CD4-positive, alpha-beta T cell treated with Interleukin-1 beta for 1 hour (primary cell): ENCODE data around the gene ST6GAL1.
A peak's percentile ranks its signal among the peaks of the same experiment; 100 is the strongest.
"Not testable (repeated sequence)": the region's sequence is repeated elsewhere in the genome, so short reads cannot be mapped to it uniquely, and the experiment has no call there.

ENCODE experiments used
- DNase-seq, 2 donors: peaks; one replicate each; pipeline ENCODE4 v3.0.0-alpha.2; 2020 to 2022

ST6GAL1 gene

DNA sequence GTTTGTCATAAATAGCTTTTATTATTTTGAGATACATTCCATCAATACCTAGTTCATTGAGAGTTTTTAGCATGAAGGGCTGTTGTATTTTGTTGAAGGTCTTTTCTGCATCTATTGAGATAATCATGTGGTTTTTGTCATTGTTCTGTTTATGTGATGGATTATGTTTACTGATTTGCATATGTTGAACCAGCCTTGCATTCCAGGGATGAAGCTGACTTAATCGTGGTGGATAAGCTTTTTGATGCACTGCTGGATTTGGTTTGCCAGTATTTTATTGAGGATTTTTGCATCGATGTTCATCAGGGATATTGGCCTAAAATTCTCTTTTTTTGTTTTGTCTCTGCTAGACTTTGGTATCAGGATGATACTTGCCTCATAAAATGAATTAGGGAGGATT, 124.1 kb downstream of the ST6GAL1 start:
- not testable (repeated sequence) for DNase-seq

DNA sequence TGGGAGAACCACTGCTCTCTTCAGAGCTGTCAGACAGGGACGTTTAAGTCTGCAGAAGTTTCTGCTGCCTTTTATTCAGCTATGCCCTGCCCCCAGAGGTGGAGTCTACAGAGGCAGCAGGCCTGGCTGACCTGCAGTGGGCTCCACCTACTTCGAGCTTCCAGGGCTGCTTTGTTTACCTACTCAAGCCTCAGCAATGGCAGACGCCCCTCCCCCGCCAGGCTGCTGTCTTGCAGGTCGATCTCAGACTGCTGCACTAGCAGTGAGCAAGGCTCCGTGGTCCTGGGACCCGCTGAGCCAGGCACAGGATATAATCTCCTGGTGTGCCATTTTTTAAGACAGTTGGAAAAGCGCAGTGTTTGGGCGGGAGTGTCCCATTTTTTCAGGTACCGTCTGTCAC, 127.5 kb downstream of the ST6GAL1 start:
- DNase-seq, result not testable (repeated sequence)

DNA sequence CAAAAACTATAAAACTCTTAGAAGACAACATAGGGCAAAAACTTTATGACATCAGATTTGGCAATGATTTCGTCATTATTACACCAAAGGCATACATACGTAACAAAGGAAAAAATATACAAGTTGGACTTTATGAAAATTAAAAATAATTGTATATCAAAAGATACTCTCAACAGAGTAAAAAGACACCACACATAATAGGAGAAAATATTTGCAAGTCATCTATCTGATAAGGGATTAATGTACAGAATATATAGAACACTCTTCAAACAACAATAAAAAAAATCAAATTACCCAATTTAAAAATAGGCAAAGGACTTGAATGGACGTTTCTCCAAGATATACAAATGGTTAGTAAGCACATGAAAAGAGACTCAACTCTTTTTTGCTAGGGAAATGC, 131.4 kb downstream of the ST6GAL1 start:
- no peak for DNase-seq

DNA sequence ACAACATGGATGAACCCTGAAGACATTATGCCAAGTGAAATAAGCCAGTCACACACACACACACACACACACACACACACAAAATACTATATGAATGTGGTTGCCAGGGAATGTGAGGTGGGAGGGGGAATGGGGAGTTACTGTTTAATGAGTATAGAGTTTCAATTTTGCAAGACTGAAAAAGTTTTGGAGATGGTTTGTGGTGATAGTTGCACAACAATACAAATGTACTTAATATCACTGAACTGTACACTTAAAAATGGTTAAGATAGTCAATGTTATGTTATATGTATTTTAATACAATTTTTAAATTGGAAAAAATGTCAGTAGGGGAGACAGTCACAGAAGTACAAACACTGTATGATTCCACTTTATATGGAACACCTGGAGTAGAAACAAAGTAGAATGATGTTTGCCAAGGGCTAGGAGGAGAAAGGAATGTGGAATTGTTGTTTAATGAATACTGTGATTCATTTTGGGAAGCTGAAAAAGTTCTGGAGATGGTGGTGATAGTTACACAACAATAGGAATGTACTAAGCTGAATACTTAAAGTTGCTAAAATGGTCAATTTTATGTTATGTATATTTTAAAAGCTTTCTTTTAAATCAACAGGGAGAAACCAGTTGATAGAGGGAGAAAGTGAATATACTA, 132.3 kb downstream of the ST6GAL1 start:
- no peak for DNase-seq

DNA sequence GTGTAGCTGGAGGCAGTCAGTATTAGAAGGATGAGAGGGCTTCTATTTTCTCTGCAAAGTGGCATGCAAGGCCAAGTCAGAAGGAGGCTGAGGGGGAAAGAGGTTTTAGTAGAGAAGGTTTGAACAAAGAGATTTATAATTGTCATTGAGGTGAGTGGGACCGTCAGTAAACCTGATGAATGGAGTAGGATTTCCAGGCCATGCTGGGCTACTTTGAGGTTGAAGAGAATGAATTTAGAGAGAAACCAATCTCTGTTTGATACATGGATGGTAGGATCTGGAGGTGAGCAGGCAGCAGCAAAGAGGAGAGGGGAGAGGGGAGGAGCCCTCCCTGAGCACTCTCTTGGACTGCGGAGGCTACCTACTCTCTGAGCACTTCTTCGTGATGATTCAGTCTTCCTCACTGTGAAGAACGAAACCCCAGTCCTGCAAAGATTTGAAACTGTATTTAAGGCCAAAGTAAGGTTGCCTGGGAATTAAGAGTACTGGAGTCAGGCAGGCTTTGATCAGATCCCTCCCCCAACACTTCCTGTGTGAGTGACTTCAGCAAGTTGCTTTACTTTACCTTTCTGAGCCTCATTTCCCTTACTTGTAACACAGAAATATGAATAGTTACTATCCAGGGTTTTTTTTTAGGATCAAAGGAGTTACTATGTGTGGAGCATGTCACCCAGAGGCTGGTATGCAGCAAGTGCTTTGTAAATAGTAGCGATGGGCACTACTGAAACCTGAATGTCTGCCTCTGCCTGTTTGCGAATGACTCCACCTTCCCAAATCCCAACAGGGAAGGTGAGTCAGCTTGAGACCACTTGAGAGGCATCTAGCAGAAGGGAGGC, 133.2 kb downstream of the ST6GAL1 start:
- peak in 1 of 2 donors; percentile 18 for DNase-seq

DNA sequence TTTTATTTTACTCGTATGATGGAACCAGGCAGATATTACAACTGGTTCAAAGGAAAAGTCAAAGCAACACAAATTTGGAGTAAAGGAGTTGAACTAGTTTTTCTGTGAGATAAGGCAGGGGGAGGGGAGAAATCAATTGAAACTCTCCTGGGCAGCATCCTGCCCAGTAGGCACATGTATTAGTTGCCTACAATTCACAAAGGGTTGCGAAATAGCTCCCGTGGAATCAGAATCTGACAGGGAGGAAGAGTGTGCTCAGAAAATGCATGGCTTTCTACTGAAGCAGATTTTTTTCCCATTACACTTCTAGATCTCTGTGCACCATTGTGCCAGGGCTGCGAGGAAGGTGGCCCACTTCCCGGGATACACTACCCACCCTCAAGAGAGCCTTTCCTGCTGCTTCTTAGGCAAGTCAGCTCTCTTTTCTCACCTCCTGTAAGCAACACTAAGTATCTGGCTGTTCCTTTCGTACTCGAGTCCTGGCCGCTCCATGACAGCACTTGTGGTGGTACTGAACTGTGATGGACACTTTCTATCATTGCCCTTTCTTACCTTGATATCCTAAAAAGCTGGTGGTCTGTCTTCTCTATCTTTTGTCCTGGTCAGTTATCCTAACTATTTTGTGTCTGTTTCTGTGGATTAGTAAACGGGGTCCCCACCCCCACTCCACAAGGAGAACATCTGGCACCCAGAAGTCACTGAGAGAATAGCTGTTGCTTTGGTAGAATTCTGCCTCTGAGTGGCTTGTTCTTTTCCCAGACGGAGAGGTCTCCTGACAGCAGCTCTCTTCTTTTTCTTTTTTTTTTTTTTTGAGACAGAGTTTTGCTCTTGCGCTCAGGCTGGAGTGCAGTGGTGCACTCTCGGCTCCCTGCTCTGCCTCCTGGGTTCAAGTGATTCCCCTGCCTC, 134.1 kb downstream of the ST6GAL1 start:
- no peak for DNase-seq

DNA sequence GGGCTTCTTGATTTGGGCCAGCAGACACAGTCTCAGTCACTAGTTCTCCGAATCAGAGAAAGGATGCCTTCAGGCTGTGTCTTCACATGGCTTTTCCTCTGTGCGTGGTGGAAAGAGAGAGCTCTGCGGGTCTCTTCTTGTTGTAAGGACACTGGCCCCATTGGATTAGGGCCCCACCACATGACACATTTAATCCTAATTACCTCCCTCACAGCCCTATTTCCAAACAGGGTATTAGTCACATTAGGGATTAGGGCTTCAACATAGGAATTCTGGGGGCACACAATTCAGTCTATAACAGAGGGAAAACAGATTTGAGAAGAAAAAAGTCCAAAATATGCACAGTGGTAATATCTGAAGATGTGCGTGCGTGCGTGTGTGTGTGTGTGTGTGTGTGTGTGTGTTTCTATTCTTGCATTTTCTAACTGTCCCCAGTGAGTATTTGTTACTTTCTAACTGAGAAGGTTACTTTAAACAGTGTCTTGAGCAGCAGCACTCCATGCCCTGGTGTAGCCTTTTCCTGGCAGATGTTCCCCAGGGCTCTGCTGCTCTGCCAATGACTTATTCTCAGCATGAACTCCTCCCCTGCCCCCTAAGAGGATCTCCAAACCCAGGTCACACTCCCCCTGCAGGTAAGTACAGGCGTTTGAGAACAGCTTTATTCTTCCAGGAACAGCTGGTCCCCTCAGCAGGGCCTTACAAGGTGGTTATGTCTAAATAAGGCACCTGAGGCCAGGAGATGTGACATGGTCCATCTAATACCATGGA, 136.1 kb downstream of the ST6GAL1 start:
- peak; percentile 63 to 70 for DNase-seq

DNA sequence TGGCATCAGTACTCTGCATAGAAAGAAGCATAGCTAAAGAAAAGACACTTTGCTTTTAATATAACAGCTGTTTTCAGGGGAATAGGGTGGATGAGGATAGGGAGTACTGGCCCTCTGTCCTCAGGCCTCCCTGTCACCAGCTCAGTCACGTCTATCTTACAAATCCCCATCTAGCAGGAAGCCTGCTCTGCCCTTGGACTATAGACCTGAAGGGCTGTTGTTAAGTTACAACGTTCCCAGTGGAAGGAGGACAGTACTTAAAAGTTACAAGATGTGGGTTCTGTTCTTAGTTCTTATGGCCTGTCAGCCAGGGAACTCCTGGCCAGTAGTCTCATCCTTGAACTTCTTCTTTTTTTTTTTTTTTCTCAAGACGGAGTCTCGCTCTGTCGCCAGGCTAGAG, 138.5 kb downstream of the ST6GAL1 start:
- DNase-seq, result no peak

DNA sequence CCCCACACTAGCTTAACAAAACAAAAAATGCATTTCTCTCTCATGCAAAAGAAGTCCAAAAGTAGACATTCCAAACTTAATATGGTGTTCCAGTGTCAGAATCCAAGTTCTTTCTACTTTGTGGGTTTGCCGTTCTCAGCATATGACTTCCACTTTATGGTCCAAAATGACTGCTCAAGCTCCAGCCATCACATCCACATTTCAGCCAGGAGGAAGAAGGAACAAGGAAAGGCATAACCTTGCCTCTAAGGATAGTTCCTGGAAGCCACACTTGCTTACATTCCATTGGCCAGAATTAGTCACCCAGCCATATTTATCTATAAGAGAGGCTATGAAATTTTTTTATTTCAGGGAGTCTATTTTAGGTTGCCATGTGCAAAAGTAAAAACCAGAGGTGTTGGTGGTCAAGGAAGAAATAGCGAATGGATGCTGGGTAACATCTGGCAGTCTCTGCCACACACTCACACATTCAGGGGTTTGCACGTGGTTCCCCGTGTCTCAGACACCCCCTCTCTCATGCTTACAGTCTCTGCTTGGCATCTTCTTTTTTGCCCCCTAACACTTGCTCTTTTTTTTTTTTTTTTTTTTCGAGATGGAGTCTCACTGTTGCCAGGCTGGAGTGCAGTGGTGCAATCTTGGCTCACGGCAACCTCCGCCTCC, 139.7 kb downstream of the ST6GAL1 start:
- no peak for DNase-seq

DNA sequence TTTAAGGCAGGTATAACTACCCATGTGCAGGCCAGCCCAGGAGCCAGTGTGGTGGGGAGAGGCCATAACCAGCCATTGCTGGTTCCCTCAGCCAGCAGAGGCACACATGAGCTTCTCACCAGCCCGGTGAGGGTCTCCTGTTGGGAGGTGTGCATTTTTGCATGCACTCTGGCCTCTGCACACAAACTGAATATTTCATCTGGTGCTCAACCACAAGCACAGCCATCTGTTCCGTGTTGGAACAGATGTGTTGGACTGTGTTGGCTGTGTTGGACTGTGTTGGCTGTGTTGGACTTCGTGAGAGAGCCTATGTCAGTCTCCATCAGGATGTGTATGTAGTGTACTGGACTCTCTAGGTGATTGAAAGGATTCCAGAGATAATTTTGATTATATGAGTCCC, 141.8 kb downstream of the ST6GAL1 start:
- DNase-seq, result no peak

DNA sequence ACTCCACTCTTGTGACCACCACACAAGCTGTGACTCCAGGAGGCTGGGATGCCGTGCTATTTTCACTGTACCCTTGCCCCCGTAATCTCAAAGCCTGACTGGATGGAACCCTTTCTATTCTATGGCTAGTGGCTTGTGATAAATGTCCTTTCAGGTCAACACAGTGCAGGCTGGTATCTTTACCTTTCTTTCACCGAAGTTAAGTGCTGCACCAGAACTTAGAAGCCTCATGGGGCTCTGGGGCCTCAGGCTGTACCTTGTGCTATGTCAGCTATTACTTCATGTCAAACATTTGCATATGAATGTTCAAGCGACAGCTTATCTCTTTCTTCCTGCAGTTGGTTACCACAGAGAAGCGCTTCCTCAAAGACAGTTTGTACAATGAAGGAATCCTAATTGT, 142.2 kb downstream of the ST6GAL1 start:
- no peak for DNase-seq

DNA sequence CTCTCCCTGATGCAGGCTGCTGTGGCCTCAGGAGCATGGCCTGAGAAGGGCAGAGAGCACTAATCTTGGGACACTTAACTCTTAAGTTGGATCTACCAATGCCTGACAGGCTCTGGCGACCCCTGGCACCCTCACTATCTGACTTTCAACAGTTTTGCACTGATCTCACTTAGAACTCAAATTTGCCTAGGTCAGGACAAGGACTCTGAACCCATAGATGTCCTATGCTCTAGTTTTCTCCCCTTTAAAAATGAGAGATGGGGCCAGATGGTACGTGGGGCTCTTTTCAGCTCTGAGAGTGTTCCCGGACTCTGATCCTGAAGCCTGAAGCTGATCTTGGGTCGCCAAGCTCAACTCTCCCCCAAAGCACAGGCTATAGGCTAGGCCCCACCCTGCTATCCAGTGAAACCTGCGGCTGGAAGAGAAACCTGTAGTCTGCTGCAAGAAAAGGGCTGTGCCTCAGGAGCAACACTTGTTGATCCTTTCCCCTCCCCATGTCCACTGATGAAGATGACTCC, 143.3 kb downstream of the ST6GAL1 start:
- DNase-seq, result no peak

DNA sequence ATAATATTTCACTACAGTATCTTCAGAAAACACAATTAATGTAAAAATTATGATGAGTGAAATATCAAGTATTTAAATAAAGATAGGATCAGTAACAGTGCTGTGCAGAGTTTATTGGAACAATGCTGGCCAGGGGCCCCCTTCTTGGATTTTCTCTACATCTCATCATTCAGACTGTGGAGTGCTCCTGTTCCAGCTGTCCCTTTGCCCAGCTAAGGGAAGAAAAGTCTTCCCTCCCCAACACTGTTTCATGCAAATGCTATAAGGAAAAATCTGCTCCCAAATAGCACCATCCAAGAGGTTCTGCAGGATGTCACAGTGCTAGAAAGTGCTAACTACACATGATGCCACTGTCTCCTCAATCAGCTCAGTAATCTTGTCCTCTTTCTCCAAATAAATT, 144.5 kb downstream of the ST6GAL1 start:
- DNase-seq, result no peak

DNA sequence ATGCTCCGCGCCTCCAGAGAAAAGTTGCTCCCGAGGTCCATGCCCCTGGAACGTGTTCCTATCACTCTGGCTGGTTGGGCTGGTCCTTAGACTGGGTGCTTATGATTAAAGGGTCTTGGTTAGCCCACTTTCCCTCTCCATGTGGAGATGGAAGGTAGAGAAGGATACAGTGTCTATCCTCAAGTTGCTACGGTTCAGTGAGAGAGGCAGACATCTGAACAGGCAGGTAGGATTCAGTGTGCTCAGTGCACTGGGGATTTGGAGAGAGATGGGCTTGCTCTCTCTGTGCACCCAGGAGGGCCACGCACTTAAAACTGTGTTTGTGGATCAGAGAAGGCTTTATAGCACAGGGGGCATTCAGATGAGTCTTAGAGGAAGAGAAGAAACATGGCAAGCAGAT, 146.0 kb downstream of the ST6GAL1 start:
- DNase-seq, result no peak

DNA sequence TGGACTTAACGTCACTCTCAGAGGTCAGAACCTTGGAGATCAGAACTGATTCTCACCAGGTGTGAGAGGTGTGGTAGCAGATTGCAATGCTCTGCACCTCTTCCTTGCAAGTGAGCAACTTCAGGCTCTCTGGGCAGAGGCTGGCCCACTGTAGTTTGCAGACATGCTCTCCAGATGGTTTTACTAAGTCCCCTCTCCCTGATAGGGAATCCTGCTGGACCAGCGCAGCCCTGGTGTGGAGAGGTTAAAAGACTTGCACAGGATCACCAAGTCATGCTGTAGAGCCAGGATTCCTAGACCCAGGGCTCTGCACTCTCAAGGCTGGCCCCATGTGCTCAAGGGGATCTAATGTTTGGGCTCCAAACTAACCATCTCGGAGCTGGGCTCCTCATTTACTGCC, 146.8 kb downstream of the ST6GAL1 start:
- no peak for DNase-seq

DNA sequence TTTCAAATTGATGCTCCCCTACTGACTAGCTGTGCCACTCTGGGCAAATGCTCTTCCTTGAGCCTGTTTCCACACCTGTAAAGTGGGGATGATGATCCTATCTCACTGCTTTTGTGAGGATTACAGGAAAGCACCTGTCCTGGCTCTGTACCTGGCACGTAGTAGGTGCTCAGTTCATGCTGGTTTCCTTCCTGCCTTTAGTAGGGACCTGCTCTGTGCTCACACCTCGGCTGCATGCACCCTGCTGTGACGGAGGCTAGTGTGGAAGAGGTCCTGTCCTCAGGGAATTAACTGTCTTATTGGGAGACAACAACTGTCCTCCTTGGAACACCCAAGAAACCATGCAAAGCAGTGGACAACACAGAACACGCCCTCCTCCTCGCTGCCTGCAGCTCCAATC, 147.2 kb downstream of the ST6GAL1 start:
- DNase-seq, result no peak

DNA sequence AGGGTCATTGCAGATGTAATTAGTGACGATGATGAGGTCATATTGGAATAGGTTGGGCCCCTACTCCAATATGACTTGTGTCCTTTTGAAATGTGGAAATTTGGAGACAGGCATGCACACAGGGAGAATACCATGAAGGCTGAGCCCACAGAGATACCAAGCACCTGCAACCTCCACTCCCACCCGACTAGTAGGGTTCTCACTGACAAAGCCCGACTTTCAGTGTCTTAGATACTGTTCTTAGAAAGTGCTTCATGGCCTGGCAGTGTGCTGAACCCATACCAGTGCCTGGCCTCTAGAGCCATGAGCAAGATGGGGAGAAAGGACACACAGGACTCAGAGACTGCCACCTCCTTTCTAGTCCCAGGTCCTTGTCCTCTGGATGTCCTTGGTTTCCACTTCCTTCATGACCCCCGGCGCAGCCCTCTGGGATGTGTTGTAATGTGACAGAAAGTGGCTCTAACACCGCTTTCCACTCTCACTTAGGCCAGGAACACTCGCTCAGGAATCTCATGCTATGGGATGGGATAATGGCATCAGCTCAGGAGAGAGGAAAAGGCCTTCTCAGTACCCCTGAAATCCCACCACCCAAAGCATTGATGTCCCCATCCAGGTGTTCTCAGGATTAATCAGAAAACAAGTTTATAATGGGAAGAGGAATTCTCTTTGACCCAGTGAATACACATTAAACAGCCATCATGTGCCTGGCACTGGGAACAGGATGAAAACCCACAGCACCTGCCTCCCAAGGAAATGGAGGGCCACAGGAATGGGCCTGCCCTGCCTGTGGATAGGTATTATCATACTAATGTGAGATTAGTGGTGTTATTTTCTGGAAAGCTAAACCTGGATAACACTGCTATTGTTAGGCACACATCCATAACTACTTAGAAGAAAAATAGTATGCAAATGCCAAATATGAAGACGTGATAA, 149.0 kb downstream of the ST6GAL1 start:
- no peak for DNase-seq

DNA sequence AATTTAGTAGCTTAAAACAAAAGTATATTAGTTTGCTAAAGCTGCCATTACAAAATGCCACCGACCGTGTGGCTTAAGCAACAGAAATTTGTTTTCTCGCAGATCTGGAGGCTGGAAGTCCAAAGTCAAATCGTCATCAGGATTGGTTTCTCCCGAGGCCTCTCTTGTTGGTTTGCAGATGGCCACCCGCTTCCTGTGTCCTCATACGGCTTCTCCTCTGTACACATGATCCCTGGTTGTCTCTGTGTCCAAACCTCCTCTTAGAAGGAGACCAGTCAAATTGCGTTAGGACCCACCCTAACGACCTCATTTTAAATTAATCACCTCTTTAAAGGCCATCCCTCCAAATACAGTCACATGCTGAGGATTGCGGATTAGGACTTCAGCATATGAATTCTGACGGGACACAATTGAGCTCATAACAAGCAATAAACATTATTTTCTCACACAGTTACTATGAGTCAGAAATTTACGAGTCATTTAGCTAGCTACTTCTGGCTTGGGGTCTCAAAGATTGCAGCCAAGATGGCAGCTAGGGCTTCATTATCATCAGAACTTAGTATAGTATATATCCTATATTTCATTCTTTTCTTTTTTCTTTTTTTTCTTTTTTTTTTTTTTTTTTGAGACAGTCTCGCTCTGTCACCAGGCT, 150.6 kb downstream of the ST6GAL1 start:
- DNase-seq, result no peak

DNA sequence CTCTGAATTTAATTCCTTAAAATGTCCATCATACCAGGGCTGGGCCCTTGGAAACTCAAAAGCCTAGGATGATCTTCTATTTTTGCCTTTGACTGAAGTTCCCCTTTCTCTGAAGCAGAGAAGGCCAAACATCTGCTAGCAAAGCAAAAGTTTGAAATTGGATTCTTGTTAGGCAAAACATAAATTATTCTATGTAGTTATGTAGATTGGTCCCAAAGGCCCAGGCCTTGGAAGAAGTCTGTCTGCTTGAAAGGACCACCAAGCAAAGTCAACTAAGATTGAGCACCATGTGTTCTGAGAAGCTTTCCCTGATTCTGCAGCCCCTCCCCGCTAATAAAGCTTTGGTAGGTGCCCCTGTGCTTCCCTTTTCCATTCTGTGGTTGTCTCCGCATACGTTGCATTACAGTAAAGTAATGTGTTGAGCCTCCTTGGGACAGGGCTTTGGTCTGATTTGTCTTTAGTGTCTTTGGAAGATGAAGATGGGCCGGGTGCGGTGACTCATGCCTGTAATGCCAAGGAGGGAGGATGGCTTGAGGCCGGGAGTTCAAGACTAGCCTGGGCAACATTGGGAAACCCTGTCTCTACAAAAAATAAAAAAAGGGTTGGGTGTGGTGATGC, 152.5 kb downstream of the ST6GAL1 start:
- DNase-seq, result no peak

DNA sequence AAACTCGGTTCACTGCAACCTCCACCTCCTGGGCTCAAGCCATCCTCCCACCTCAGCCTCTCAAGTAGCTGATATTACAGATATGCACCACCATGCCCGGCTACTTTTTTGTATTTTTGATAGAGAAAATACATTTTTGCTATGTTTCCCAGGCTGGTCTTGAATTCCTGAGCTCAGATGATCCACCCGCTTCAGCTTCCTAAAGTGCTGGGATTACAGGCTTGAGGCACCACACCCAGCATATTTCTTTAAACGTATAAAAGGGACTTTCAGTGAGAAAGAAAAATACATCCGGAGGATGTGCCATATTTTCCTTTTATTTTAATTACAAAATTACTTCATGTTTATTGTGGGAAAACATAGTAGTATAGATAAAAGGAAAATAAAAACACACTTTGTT, 153.8 kb downstream of the ST6GAL1 start:
- no peak for DNase-seq
